HG02763 (cell line): ENCODE measurements around the gene DHCR7.

Experiments
- ATAC-seq: cut with Tn5 transposase; IDR thresholded peaks from one replicate; pipeline ENCODE4 v1.9.1; 2021; ENCODE audit warnings: mild to moderate bottlenecking, moderate library complexity; ENCODE audit not compliant: unreplicated experiment

Gene DHCR7

GRCh38 chr11:71387200-71387599 is 61.0 kb downstream of the DHCR7 start:
- ATAC-seq: no peak

- ATAC-seq: no peak
Observed at GRCh38 chr11:71386202-71386601, 62.0 kb downstream of the DHCR7 start.

- ATAC-seq: no peak
Observed at GRCh38 chr11:71385091-71385490, 63.1 kb downstream of the DHCR7 start.

GRCh38 chr11:71384561-71384960 is 63.6 kb downstream of the DHCR7 start:
- ATAC-seq: no peak
